GM12874 (cell line): ENCODE data around the gene LARGE1.

Experiments
- TF ChIP-seq, protein P1 (sequence below): IDR thresholded peaks from 2 replicates; pipeline ENCODE4 v1.5.1; 2011; ENCODE audit warnings: low read depth, mild to moderate bottlenecking, control low read depth, low read length, moderate library complexity; ENCODE audit not compliant: insufficient read depth

LARGE1 gene

DNA sequence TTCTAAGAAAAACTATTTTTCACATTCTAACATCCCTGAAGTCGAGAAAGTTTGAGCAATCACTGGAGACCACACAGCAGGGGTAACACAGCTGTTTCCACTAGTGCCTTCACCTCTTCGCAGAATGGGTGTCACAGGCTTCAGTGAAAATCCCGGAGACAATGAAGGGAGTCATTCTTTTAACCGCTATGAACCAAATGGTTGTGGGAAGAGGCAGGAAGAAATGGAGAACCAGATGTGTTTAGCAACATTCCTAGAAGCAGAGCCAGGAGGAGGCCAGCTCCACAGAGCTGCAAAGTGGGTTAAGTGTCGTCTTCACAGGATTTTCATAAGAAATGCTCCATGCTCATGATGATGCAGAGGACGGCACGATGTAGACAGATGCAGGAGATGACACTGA is 221.1 kb downstream of the LARGE1 start:
- TF ChIP-seq, protein P1, sequence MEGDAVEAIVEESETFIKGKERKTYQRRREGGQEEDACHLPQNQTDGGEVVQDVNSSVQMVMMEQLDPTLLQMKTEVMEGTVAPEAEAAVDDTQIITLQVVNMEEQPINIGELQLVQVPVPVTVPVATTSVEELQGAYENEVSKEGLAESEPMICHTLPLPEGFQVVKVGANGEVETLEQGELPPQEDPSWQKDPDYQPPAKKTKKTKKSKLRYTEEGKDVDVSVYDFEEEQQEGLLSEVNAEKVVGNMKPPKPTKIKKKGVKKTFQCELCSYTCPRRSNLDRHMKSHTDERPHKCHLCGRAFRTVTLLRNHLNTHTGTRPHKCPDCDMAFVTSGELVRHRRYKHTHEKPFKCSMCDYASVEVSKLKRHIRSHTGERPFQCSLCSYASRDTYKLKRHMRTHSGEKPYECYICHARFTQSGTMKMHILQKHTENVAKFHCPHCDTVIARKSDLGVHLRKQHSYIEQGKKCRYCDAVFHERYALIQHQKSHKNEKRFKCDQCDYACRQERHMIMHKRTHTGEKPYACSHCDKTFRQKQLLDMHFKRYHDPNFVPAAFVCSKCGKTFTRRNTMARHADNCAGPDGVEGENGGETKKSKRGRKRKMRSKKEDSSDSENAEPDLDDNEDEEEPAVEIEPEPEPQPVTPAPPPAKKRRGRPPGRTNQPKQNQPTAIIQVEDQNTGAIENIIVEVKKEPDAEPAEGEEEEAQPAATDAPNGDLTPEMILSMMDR, result no peak

DNA sequence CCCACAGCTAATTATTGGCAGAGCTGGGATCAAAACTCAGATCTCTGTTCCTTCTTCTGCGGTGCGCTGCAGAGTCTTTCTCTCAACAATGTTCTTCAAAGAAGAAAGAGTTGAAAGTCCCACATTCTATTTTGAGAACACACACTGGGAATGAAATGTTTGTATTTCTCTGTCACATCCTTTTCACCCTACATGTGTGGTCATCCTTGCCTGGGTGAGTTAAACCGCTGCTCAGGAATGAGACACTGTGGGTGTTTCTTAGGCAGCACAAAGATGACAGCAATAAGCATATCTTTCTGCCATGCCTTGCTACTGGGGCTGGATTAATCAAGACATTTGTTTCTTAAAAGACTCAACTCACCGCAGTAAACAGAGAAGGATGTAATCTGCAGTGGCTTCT is 222.6 kb downstream of the LARGE1 start:
- TF ChIP-seq, protein P1, result no peak

DNA sequence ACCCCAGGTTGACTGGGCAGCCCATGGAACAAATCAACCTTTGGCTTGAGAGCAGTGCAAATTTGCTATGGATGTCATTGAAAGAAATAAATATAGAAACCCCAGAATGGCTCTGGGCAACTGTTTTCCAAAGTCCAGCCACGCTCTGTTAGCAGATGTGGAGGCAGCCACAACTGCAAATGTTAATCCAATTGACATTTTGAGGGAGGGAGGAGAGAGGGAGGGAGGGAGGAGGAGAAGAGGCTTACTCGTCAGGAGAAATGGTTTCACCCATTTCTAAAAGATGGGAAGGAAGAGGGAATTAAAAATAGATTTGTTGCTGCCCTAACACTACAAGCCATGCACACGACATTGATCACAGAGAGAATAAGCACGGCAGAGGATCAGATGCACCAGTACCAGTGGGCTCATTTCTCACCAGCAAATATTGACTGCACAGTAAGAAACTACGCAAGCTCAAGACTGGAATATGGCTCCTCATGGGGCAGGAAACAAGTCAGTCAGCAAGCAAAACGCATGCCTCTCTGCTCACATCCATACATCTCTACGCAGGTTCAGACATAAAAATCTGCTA is 229.1 kb downstream of the LARGE1 start:
- TF ChIP-seq, protein P1, result no peak

DNA sequence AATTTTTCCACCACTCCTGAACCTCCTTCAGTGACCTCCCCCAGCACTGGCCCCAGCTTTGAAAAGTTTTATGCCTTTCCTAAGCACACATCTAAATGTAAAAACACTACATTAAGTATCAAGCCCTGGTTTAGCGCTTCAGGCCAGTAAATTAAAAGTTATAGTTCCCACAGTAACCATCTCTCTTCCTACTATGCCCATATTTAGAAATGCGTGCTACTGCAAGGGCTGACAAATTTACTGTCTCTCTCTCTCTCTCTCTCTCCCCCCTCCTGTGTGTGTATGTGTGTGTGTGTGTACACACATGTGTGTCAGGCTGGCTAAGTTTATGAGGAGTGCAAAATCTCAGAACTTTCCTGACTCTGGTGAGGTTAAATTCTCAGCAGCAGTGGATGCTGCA is 231.4 kb downstream of the LARGE1 start:
- TF ChIP-seq, protein P1, result no peak

DNA sequence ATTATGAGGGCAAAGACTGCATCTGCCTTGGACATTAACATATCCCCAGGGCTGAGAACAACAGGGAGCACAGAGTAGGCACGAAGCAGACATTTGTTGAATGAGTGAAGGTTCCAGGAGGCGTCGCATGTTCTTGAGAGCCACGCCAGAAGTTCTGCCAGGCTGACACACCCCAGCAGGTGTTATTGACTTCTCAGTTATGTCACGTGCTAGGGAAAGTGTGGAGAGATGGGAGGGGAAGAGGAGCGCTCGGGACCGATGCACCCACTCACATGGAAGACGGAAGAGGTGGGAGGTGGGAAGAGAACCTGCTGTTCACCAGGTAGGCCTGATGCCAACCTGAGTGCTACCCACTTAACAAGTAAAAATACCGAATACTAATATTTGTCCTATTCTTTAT is 232.8 kb downstream of the LARGE1 start:
- TF ChIP-seq, protein P1, result no peak

DNA sequence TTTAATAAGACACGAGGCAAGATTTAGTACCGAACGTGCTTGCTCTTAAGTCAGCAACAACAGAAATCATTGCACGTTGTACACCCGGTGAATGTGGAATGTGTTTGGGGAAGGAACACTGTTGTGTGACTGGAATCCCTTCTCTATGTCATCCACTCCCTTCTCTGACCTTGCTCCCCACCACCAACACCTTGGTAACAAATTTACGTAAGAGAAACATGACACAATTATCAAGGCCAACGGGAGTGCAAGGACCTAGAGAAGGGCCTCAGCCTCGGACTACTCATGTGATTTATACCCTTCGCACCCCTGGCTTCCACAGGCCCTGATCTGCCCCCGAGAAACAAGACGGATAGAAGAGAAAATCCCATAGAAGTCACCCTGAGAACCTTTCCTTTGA is 236.2 kb downstream of the LARGE1 start:
- TF ChIP-seq, protein P1, result no peak

DNA sequence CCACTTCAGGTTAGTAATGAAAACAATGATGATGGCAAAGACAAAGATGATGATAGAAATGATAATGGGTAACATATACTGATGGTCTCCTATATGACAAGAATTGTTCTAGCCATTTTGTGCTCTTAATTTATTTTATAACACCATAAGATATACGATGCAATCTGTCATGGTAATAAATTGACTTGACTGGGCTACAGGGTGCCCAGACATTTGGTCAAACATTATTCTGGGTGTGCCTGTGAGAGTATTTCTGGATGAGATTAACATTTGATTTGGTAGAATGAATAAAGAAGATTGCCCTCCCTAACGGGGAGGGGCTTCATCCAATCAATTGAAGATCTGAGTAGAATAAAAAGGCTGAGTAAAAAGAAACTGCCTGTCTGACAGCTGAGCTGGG is 237.3 kb downstream of the LARGE1 start:
- TF ChIP-seq, protein P1, result no peak
